H1 (cell line): ENCODE data around the gene EXTL2. TPM values are rescaled to one million over a fixed set of nuclear protein-coding genes. Genes with fewer than 3 reads are reported as not detected.

Source experiments
- CTCF ChIA-PET: fragments of 300-600 bp; sonication (Branson Sonifier 250); formaldehyde crosslinking; loops from one replicate; lab custom pipeline; 2021; ENCODE audit not compliant: partially characterized antibody; lab: Charles Lee
- POLR2A ChIA-PET: fragments of 300-600 bp; sonication (Branson Sonifier 250); formaldehyde crosslinking; loops from one replicate; lab custom pipeline; 2021; ENCODE audit warnings: inconsistent platforms; ENCODE audit not compliant: partially characterized antibody; lab: Charles Lee
- DNase-seq, 2 experiments: peaks; one replicate each; pipeline versions ENCODE4 v3.0.0 to v3.0.0-alpha.2; 2010 to 2022; ENCODE audit warnings: low spot score in 2 of 2, low read depth in 1 of 2, mixed read lengths in 1 of 2
- FAIRE-seq: peaks from 2 replicates; lab custom pipeline; 2011; peaks lifted over from hg19 to GRCh38; lab: Jason Lieb, UNC
- H2AFZ ChIP-seq: 2 replicates; pipeline ENCODE4 v1.8.1; 2012; ENCODE audit warnings: low read length, inconsistent platforms
- H2AK5ac ChIP-seq: 2 replicates; pipeline ENCODE4 v1.6.1; 2013; ENCODE audit warnings: low read depth, low read length
- H2BK120ac ChIP-seq: replicated peaks from 2 replicates; pipeline ENCODE3; 2013; ENCODE audit warnings: low read depth, low read length, inconsistent platforms
- H2BK12ac ChIP-seq: 2 replicates; pipeline ENCODE4 v1.6.1; 2013; ENCODE audit warnings: low read depth, low read length
- H2BK15ac ChIP-seq: 2 replicates; pipeline ENCODE4 v1.6.1; 2013; ENCODE audit warnings: low read length
- H2BK20ac ChIP-seq: 2 replicates; pipeline ENCODE4 v1.6.1; 2013; ENCODE audit warnings: low read length
- H2BK5ac ChIP-seq: 2 replicates; pipeline ENCODE4 v1.6.1; 2013; ENCODE audit warnings: low read depth, low read length
- H3K14ac ChIP-seq: 2 replicates; pipeline ENCODE4 v1.6.1; 2013; ENCODE audit warnings: inconsistent platforms; ENCODE audit not compliant: insufficient read length
- H3K18ac ChIP-seq: 2 replicates; pipeline ENCODE4 v1.6.1; 2013; ENCODE audit warnings: low read length; ENCODE audit errors: extremely low read depth
- H3K23ac ChIP-seq: 2 replicates; pipeline ENCODE4 v1.6.1; 2013; ENCODE audit warnings: inconsistent platforms; ENCODE audit not compliant: insufficient read length
- H3K23me2 ChIP-seq: 2 replicates; pipeline ENCODE4 v1.6.1; 2013; ENCODE audit warnings: low read depth, low read length
- H3K27ac ChIP-seq: 2 replicates; pipeline ENCODE4 v1.6.1; 2011; ENCODE audit warnings: low read depth, low read length, inconsistent platforms
- H3K27me3 ChIP-seq, 4 experiments: replicated peaks in 1 of 4; 1 replicate in 1 of 4; 2 replicates in 3 of 4; pipeline versions ENCODE4 v1.6.1 to v1.8.1; 2011 to 2013; ENCODE audit warnings: low read length in 3 of 4, mild to moderate bottlenecking in 3 of 4, inconsistent platforms in 2 of 4, mixed read lengths in 2 of 4, moderate library complexity in 1 of 4; ENCODE audit not compliant: control insufficient read depth in 3 of 4, insufficient read depth in 3 of 4; ENCODE audit errors: extremely low read depth in 1 of 4
- H3K36me3 ChIP-seq, 4 experiments: 2 replicates each; pipeline versions ENCODE4 v1.6.1 to v1.8.1; 2011 to 2013; ENCODE audit warnings: mild to moderate bottlenecking in 4 of 4, low read length in 3 of 4, moderate library complexity in 2 of 4, control low read depth in 1 of 4, inconsistent platforms in 1 of 4; ENCODE audit not compliant: insufficient read depth in 4 of 4, control insufficient read depth in 2 of 4
- H3K4ac ChIP-seq: replicated peaks from 2 replicates; pipeline ENCODE3; 2013; ENCODE audit warnings: low read length, low read depth, mixed read lengths, inconsistent platforms; ENCODE audit not compliant: insufficient read length
- H3K4me1 ChIP-seq, 4 experiments: replicated peaks in 1 of 4; 1 replicate in 1 of 4; 2 replicates in 3 of 4; pipeline versions ENCODE4 v1.6.1 to v1.8.1; 2011 to 2013; ENCODE audit warnings: low read length in 3 of 4, inconsistent platforms in 2 of 4, mixed read lengths in 1 of 4; ENCODE audit not compliant: insufficient read depth in 4 of 4, control insufficient read depth in 3 of 4
- H3K4me2 ChIP-seq, 2 experiments: 2 replicates each; pipeline versions ENCODE4 v1.6.1 to v1.8.1; 2011 to 2013; ENCODE audit warnings: low read depth in 2 of 2, low read length in 2 of 2, control low read depth in 1 of 2, inconsistent platforms in 1 of 2, mild to moderate bottlenecking in 1 of 2; ENCODE audit not compliant: insufficient read depth in 1 of 2
- H3K4me3 ChIP-seq, 4 experiments: fragments of 200-600, 300-600 bp in 1 of 4; sonication (generic), shearing (Covaris generic), sonication (Bioruptor Twin) in 1 of 4; 2 replicates each; pipeline versions ENCODE4 v1.5.1 to v1.8.1; 2011 to 2016; ENCODE audit warnings: low read length in 4 of 4, low read depth in 3 of 4, control low read depth in 2 of 4, inconsistent platforms in 2 of 4, mild to moderate bottlenecking in 2 of 4, mixed read lengths in 1 of 4, moderate library complexity in 1 of 4; ENCODE audit not compliant: insufficient read depth in 2 of 4; ENCODE audit errors: extremely low read depth in 1 of 4
- H3K56ac ChIP-seq: replicated peaks from 2 replicates; pipeline ENCODE3; 2013; ENCODE audit warnings: low read depth, mild to moderate bottlenecking, mixed read lengths, low read length, inconsistent platforms; ENCODE audit not compliant: insufficient read length
- H3K79me1 ChIP-seq: 2 replicates; pipeline ENCODE4 v1.6.1; 2013; ENCODE audit warnings: low read depth, low read length, control low read depth
- H3K79me2 ChIP-seq, 2 experiments: 2 replicates each; pipeline versions ENCODE4 v1.6.1 to v1.8.1; 2012 to 2013; ENCODE audit warnings: low read length in 2 of 2, mild to moderate bottlenecking in 2 of 2, inconsistent platforms in 1 of 2; ENCODE audit not compliant: insufficient read depth in 2 of 2, control insufficient read depth in 1 of 2
- H3K9ac ChIP-seq, 4 experiments: replicated peaks in 1 of 4; 1 replicate in 1 of 4; 2 replicates in 3 of 4; pipeline versions ENCODE4 v1.6.1 to v1.8.1; 2011 to 2013; ENCODE audit warnings: low read depth in 3 of 4, low read length in 3 of 4, control low read depth in 2 of 4, mild to moderate bottlenecking in 2 of 4, moderate library complexity in 2 of 4, inconsistent platforms in 1 of 4; ENCODE audit errors: extremely low read depth in 1 of 4
- H3K9me3 ChIP-seq, 2 experiments: 2 replicates each; pipeline versions ENCODE4 v1.6.1 to v1.8.1; 2012 to 2013; ENCODE audit warnings: mild to moderate bottlenecking in 2 of 2, moderate library complexity in 2 of 2, control low read depth in 1 of 2, inconsistent platforms in 1 of 2, low read depth in 1 of 2, low read length in 1 of 2, mixed read lengths in 1 of 2; ENCODE audit not compliant: insufficient read depth in 2 of 2
- H4K20me1 ChIP-seq, 2 experiments: replicated peaks in 1 of 2; 2 replicates each; pipeline versions ENCODE3 to v1.8.1; 2011 to 2013; ENCODE audit warnings: inconsistent platforms in 2 of 2, low read length in 2 of 2, mild to moderate bottlenecking in 1 of 2; ENCODE audit not compliant: insufficient read depth in 2 of 2, control insufficient read depth in 1 of 2
- H4K5ac ChIP-seq: 2 replicates; pipeline ENCODE4 v1.6.1; 2013; ENCODE audit warnings: low read length, low read depth, mixed read lengths, inconsistent platforms; ENCODE audit not compliant: insufficient read length
- H4K8ac ChIP-seq: 2 replicates; pipeline ENCODE4 v1.8.0; 2013; ENCODE audit warnings: mild to moderate bottlenecking, moderate library complexity, low read length, inconsistent platforms; ENCODE audit not compliant: insufficient read depth; ENCODE audit errors: extremely low read depth
- H4K91ac ChIP-seq: replicated peaks from 2 replicates; pipeline ENCODE3; 2013; ENCODE audit warnings: low read length, mixed read lengths, inconsistent platforms; ENCODE audit not compliant: insufficient read length
- ASH2L ChIP-seq: fragments of 200-600, 300-600 bp; sonication (generic); IDR thresholded peaks from one replicate; pipeline ENCODE4 v1.7.1; 2017; ENCODE audit warnings: low read length
- CHD2 ChIP-seq: IDR thresholded peaks from 2 replicates; pipeline ENCODE4 v1.6.1; 2012; ENCODE audit warnings: low read length, improper control_type of control experiment
- EGR1 ChIP-seq: IDR thresholded peaks from 2 replicates; pipeline ENCODE4 v1.6.1; 2011; ENCODE audit warnings: low read depth, low read length, borderline replicate concordance
- HDAC2 ChIP-seq, 2 experiments: fragments of 300-600 bp in 1 of 2; sonication (generic) in 1 of 2; IDR thresholded peaks; 2 replicates each; pipeline ENCODE4 v1.6.1; 2011 to 2012; ENCODE audit warnings: low read depth in 2 of 2, low read length in 2 of 2, mild to moderate bottlenecking in 2 of 2, moderate library complexity in 2 of 2, borderline replicate concordance in 1 of 2, inconsistent platforms in 1 of 2
- KDM4A ChIP-seq: IDR thresholded peaks from one replicate; pipeline ENCODE4 v1.7.1; 2012; ENCODE audit warnings: low read depth, mild to moderate bottlenecking, moderate library complexity, low read length, inconsistent platforms; ENCODE audit not compliant: severe bottlenecking
- MAFK ChIP-seq: IDR thresholded peaks from 2 replicates; pipeline ENCODE4 v1.6.1; 2012; ENCODE audit warnings: low read depth, mild to moderate bottlenecking, improper control_type of control experiment, low read length
- NRF1 ChIP-seq: IDR thresholded peaks from 2 replicates; pipeline ENCODE4 v1.6.1; 2011; ENCODE audit warnings: mild to moderate bottlenecking, low read depth, low read length, improper control_type of control experiment
- POLR2AphosphoS5 ChIP-seq: IDR thresholded peaks from 2 replicates; pipeline ENCODE4 v1.6.1; 2011; ENCODE audit warnings: low read depth, low read length
- SP4 ChIP-seq: IDR thresholded peaks from 2 replicates; pipeline ENCODE4 v1.6.1; 2012; ENCODE audit warnings: low read length, inconsistent platforms
- WGBS, 2 experiments: shearing (Covaris generic) in 1 of 2; methylation state at CpG; one replicate each; pipeline versions ENCODE4 v1.1.6 to v1.1.7; 2013 to 2015; ENCODE audit warnings: low lambda C conversion rate in 2 of 2, mixed read lengths in 2 of 2, inconsistent platforms in 1 of 2, low coverage in 1 of 2, missing lambda C conversion rate in 1 of 2; ENCODE audit not compliant: insufficient replicate concordance in 2 of 2, insufficient coverage in 1 of 2, insufficient read length in 1 of 2; ENCODE audit errors: extremely low coverage in 1 of 2, missing lambda C conversion rate in 1 of 2; 5-methylcytosine and 5-hydroxymethylcytosine counted together
- polyA plus RNA-seq, 7 experiments: library from polyadenylated mRNA; depleted of rRNA in 3 of 7; stranded (reverse) in 5 of 7; unstranded in 2 of 7; fragments of >200 nt in 5 of 7; fragments of 200-250 nt in 2 of 7; gene quantifications; 1 replicate in 5 of 7; 2 replicates in 1 of 7; 4 replicates in 1 of 7; pipeline versions ENCODE4 v1.2.1 to v1.2.3, GENCODE V29; 2011 to 2013; ENCODE audit warnings: missing spikeins in 2 of 7, mixed read lengths in 2 of 7
- total RNA-seq: library from RNA; stranded (reverse); fragmentation: NEBNext Ultra II Directional; extraction: Animal tissue kit (Norgen Biotek cat#: 25700); gene quantifications from 2 replicates; pipeline ENCODE4 v1.2.1, GENCODE V29; 2021
- TF ChIP-seq, protein P1 (sequence below), 3 experiments: IDR thresholded peaks; 1 replicate in 2 of 3; 2 replicates in 1 of 3; pipeline versions ENCODE4 v1.5.1 to v1.6.1; 2011; ENCODE audit warnings: low read length in 3 of 3, mild to moderate bottlenecking in 3 of 3, inconsistent platforms in 2 of 3, low read depth in 1 of 3, moderate library complexity in 1 of 3; ENCODE audit not compliant: insufficient read depth in 1 of 3; ENCODE audit errors: control extremely low read depth in 1 of 3

Gene EXTL2
- total and polyA plus RNA-seq, 2 of the 8 experiments (the other 6 are each of a cell fraction or from before 2014, with no cell fraction given) = 27.1 to 54.7 TPM

- CTCF ChIA-PET = interaction anchor here (1.0 to 1.1 kb wide), 3 partner anchors 12 to 36 kb away, joined by 4 to 5 read pairs (median 4); no protein-coding TSS in a partner anchor
- H3K79me2 ChIP-seq = no peaks in the 10 kb centered on the region
- H3K27ac ChIP-seq = no peak overlapping the region
- DNase-seq = no peak
- H3K23me2 ChIP-seq = no peaks in the 10 kb centered on the region
- no peak overlapping the region for H2BK20ac ChIP-seq
- no peak overlapping the region for H4K8ac ChIP-seq
- no peak overlapping the region for H3K4me2 ChIP-seq
- H4K91ac ChIP-seq = no peak overlapping the region
- no peak overlapping the region for H3K23ac ChIP-seq
- H3K56ac ChIP-seq = no peak overlapping the region
- H3K27me3 ChIP-seq = no peaks in the 10 kb centered on the region; a peak in 1 of 7 replicates
- no peaks in the 10 kb centered on the region for H4K20me1 ChIP-seq
- FAIRE-seq = no peak
- 88% methylated on average over 6 of the region's 6 CpGs; no CpG with 5 or more reads in 1 of the 2 experiments for WGBS, 2 experiments
- H2BK15ac ChIP-seq = no peak overlapping the region
- no peak overlapping the region for H3K14ac ChIP-seq
- H3K4me1 ChIP-seq = no peaks in the 10 kb centered on the region
- H2BK120ac ChIP-seq = no peak overlapping the region
- POLR2A ChIA-PET = no interaction called here
- no peak overlapping the region for H2AK5ac ChIP-seq
- H2AFZ ChIP-seq = no peak overlapping the region
- no peak overlapping the region for H2BK5ac ChIP-seq
- no peaks in the 10 kb centered on the region for H3K36me3 ChIP-seq
- no peak overlapping the region for H3K18ac ChIP-seq
- H3K79me1 ChIP-seq = no peaks in the 10 kb centered on the region
- H3K9me3 ChIP-seq = no peaks in the 10 kb centered on the region
- no peak overlapping the region for H3K4me3 ChIP-seq
- no peak overlapping the region for H2BK12ac ChIP-seq
- no peak overlapping the region for H3K4ac ChIP-seq
- no peak overlapping the region for H3K9ac ChIP-seq
- H4K5ac ChIP-seq = no peak overlapping the region
- TF ChIP-seq, protein P1, sequence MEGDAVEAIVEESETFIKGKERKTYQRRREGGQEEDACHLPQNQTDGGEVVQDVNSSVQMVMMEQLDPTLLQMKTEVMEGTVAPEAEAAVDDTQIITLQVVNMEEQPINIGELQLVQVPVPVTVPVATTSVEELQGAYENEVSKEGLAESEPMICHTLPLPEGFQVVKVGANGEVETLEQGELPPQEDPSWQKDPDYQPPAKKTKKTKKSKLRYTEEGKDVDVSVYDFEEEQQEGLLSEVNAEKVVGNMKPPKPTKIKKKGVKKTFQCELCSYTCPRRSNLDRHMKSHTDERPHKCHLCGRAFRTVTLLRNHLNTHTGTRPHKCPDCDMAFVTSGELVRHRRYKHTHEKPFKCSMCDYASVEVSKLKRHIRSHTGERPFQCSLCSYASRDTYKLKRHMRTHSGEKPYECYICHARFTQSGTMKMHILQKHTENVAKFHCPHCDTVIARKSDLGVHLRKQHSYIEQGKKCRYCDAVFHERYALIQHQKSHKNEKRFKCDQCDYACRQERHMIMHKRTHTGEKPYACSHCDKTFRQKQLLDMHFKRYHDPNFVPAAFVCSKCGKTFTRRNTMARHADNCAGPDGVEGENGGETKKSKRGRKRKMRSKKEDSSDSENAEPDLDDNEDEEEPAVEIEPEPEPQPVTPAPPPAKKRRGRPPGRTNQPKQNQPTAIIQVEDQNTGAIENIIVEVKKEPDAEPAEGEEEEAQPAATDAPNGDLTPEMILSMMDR (IDR thresholded peaks at IDR 0.05; ENCODE audit: control extremely low read depth in 1 of 3, insufficient read depth in 1 of 3, low read depth in 1 of 3, low read length in 3 of 3) = no peak
- TF ChIP-seq SP4 = no peak
- TF ChIP-seq MAFK = no peak
- TF ChIP-seq KDM4A = no peak
- TF ChIP-seq EGR1 = no peak
- no peak for TF ChIP-seq HDAC2 (IDR thresholded peaks at IDR 0.05; ENCODE audit: borderline replicate concordance in 1 of 2, low read depth in 2 of 2, low read length in 2 of 2)
- no peak for TF ChIP-seq POLR2AphosphoS5
- no peak for TF ChIP-seq ASH2L
- no peak for TF ChIP-seq CHD2
- no peak for TF ChIP-seq NRF1
Observed at GRCh38 chr1:100832694-100833428, 61.8 kb downstream of the EXTL2 start.
